Measurements from ENCODE around the gene NUDT4B.
"Not testable (repeated sequence)": the region's sequence is repeated elsewhere in the genome, so short reads cannot be mapped to it uniquely, and the experiment has no call there.

Gene NUDT4B

GRCh38 chr1:148743200-148743599, 5.4 kb upstream of the NUDT4B start:
- DNase-seq = not testable (repeated sequence)

- not testable (repeated sequence) for DNase-seq
These were observed 4.6 kb upstream of the NUDT4B start for GRCh38 chr1:148743726-148744720.

- DNase-seq = not testable (repeated sequence)
These were observed 734 bp downstream of the NUDT4B start for GRCh38 chr1:148749335-148749681.

GRCh38 chr1:148756231-148756630, 7.7 kb downstream of the NUDT4B start:
- not testable (repeated sequence) for DNase-seq

- DNase-seq = not testable (repeated sequence)
These were observed 8.9 kb downstream of the NUDT4B start for GRCh38 chr1:148757446-148757845.

GRCh38 chr1:148758412-148758811, 9.8 kb downstream of the NUDT4B start:
- DNase-seq = not testable (repeated sequence)

GRCh38 chr1:148758925-148759324, 10.4 kb downstream of the NUDT4B start:
- not testable (repeated sequence) for DNase-seq

- DNase-seq = not testable (repeated sequence)
These were observed 11.2 kb downstream of the NUDT4B start for GRCh38 chr1:148759749-148760148.

- not testable (repeated sequence) for DNase-seq
These were observed 11.6 kb downstream of the NUDT4B start for GRCh38 chr1:148760206-148760605.

- DNase-seq = not testable (repeated sequence)
These were observed 12.8 kb downstream of the NUDT4B start for GRCh38 chr1:148761360-148761759.

GRCh38 chr1:148765238-148766019, 16.9 kb downstream of the NUDT4B start:
- DNase-seq = not testable (repeated sequence)

GRCh38 chr1:148768541-148768940, 20.0 kb downstream of the NUDT4B start:
- not testable (repeated sequence) for DNase-seq

GRCh38 chr1:148769495-148769894, 20.9 kb downstream of the NUDT4B start:
- DNase-seq = not testable (repeated sequence)

- not testable (repeated sequence) for DNase-seq
These were observed 25.1 kb downstream of the NUDT4B start for GRCh38 chr1:148773690-148774089.

- DNase-seq = not testable (repeated sequence)
These were observed 25.5 kb downstream of the NUDT4B start for GRCh38 chr1:148774102-148774501.

- not testable (repeated sequence) for DNase-seq
These were observed 26.7 kb downstream of the NUDT4B start for GRCh38 chr1:148775263-148775662.

- DNase-seq = not testable (repeated sequence)
These were observed 29.1 kb downstream of the NUDT4B start for GRCh38 chr1:148777649-148778048.

GRCh38 chr1:148780404-148780803, 31.8 kb downstream of the NUDT4B start:
- DNase-seq = not testable (repeated sequence)

- not testable (repeated sequence) for DNase-seq
These were observed 43.0 kb downstream of the NUDT4B start for GRCh38 chr1:148791543-148792099.

GRCh38 chr1:148793762-148794332, 45.3 kb downstream of the NUDT4B start:
- not testable (repeated sequence) for DNase-seq
